HepG2 (cell line): ENCODE measurements around the gene CKB. TPM values are rescaled to one million over a fixed set of nuclear protein-coding genes. Genes with fewer than 3 reads are reported as not detected.

ENCODE experiments used
- ATF7-NPFF ChIP-seq: sonication (generic); formaldehyde crosslinking; IDR thresholded peaks from 2 replicates; pipeline ENCODE4 v1.8.1; 2023; ENCODE audit warnings: mild to moderate bottlenecking, low read depth, missing genetic modification reagents, moderate library complexity
- BRD4 ChIP-seq: sonication (generic); formaldehyde crosslinking; IDR thresholded peaks from 2 replicates; pipeline ENCODE4 v1.4.0; 2020; ENCODE audit warnings: missing genetic modification reagents
- DMTF1 ChIP-seq: sonication (generic); formaldehyde crosslinking; IDR thresholded peaks from 2 replicates; pipeline ENCODE4 v1.4.0; 2020; ENCODE audit warnings: mild to moderate bottlenecking, missing genetic modification reagents
- LBX2 ChIP-seq: sonication (generic); formaldehyde crosslinking; IDR thresholded peaks from 2 replicates; pipeline ENCODE4 v1.5.0; 2020; ENCODE audit warnings: missing genetic modification reagents, mild to moderate bottlenecking, borderline replicate concordance
- MEF2D ChIP-seq: sonication (generic); formaldehyde crosslinking; IDR thresholded peaks from 2 replicates; pipeline ENCODE4 v1.5.1; 2020; ENCODE audit warnings: mild to moderate bottlenecking, missing genetic modification reagents
- MXD4 ChIP-seq: IDR thresholded peaks from 2 replicates; pipeline ENCODE4 v1.6.1; 2016; ENCODE audit warnings: mild to moderate bottlenecking, missing biosample characterization, missing genetic modification reagents
- RARG ChIP-seq: sonication (generic); formaldehyde crosslinking; IDR thresholded peaks from 2 replicates; pipeline ENCODE4 v1.4.0; 2020; ENCODE audit warnings: low read depth, mild to moderate bottlenecking, missing genetic modification reagents
- TAF1 ChIP-seq: sonication (generic); formaldehyde crosslinking; IDR thresholded peaks from 2 replicates; pipeline ENCODE4 v1.4.0; 2020; ENCODE audit warnings: missing genetic modification reagents
- TARDBP ChIP-seq: sonication (generic); formaldehyde crosslinking; IDR thresholded peaks from 2 replicates; pipeline ENCODE4 v1.8.0; 2022; ENCODE audit warnings: mild to moderate bottlenecking, missing genetic modification reagents
- ZBTB10 ChIP-seq: sonication (generic); formaldehyde crosslinking; IDR thresholded peaks from 2 replicates; pipeline ENCODE4 v1.4.0; 2020; ENCODE audit warnings: missing genetic modification reagents, borderline replicate concordance
- ZBTB49 ChIP-seq: sonication (generic); formaldehyde crosslinking; IDR thresholded peaks from 2 replicates; pipeline ENCODE4 v1.4.0; 2020; ENCODE audit warnings: missing genetic modification reagents, borderline replicate concordance
- ZBTB7A ChIP-seq: sonication (generic); formaldehyde crosslinking; IDR thresholded peaks from 2 replicates; pipeline ENCODE4 v1.8.0; 2022; ENCODE audit warnings: mild to moderate bottlenecking, missing genetic modification reagents
- ZMYM3 ChIP-seq: sonication (generic); formaldehyde crosslinking; IDR thresholded peaks from 2 replicates; pipeline ENCODE4 v1.5.1; 2020; ENCODE audit warnings: mild to moderate bottlenecking, missing genetic modification reagents
- ZNF230 ChIP-seq: sonication (generic); formaldehyde crosslinking; IDR thresholded peaks from 2 replicates; pipeline ENCODE4 v1.4.0; 2020; ENCODE audit warnings: mild to moderate bottlenecking, missing genetic modification reagents
- ZNF354B ChIP-seq: sonication (generic); formaldehyde crosslinking; IDR thresholded peaks from 2 replicates; pipeline ENCODE4 v1.8.0; 2022; ENCODE audit warnings: mild to moderate bottlenecking, missing genetic modification reagents
- ZNF687 ChIP-seq: sonication (generic); formaldehyde crosslinking; IDR thresholded peaks from 2 replicates; pipeline ENCODE4 v1.5.1; 2020; ENCODE audit warnings: mild to moderate bottlenecking, missing genetic modification reagents, moderate library complexity
- polyA plus RNA-seq, 8 experiments: library from polyadenylated mRNA; depleted of rRNA in 3 of 8; stranded (reverse) in 7 of 8; unstranded in 1 of 8; fragments of >200 nt; fragmentation: Illumina TruSeq in 4 of 8; extraction: Trizol in 4 of 8; gene quantifications; 2 replicates each; pipeline versions ENCODE4 v1.2.1 to v1.2.3, GENCODE V29; 2011 to 2016; ENCODE audit warnings: low read depth in 4 of 8, missing spikeins in 1 of 8, mixed read lengths in 1 of 8; ENCODE audit not compliant: insufficient read depth in 1 of 8
- total RNA-seq, 5 experiments: library from RNA; depleted of rRNA; stranded (reverse); fragments of >200 nt; fragmentation: Illumina TruSeq; extraction: Trizol; gene quantifications; 2 replicates each; pipeline ENCODE4 v1.2.3, GENCODE V29; 2016; ENCODE audit warnings: low read depth in 1 of 5

The CKB gene
- total and polyA plus RNA-seq, 2 of the 13 experiments (the other 11 are each of a cell fraction or from before 2014, with no cell fraction given), result 82.3 to 217 TPM

- TF ChIP-seq ZBTB10 (CRISPR knock-in tag) (0 out of 2 replicates have a peak, but pooled peaks have one; percentile 8), BRD4 (CRISPR knock-in tag) (no peak; the same call in 1 of the 2 replicates), LBX2 (CRISPR knock-in tag) (0 out of 2 replicates have a peak, but pooled peaks have one; percentile 52), TAF1 (CRISPR knock-in tag) (peak; percentile 75), DMTF1 (CRISPR knock-in tag) (no peak), ZMYM3 (CRISPR knock-in tag) (peak; percentile 77), MEF2D (CRISPR knock-in tag) (peak; percentile 62; the same call in 1 of the 2 replicates), ATF7-NPFF (CRISPR knock-in tag) (peak; percentile 62; the same call in 1 of the 2 replicates), ZNF687 (CRISPR knock-in tag) (peak; percentile 88), ZBTB7A (CRISPR knock-in tag) (peak; percentile 28; the same call in 1 of the 2 replicates), ZNF230 (CRISPR knock-in tag) (no peak; the same call in 1 of the 2 replicates), ZBTB49 (no peak), MXD4 (CRISPR knock-in tag) (peak; percentile 99), RARG (CRISPR knock-in tag) (no peak), ZNF354B (CRISPR knock-in tag) (no peak), TARDBP (CRISPR knock-in tag) (no peak)
These were observed 6.2 kb upstream of the CKB start, which contains the start of gene TRMT61A (continued) for GRCh38 chr14:103528587-103529382.
